ENCODE data around the gene HGS. TPM values are rescaled to one million over a fixed set of nuclear protein-coding genes. Genes with fewer than 3 reads are reported as not detected.

HGS gene
- total and polyA plus RNA-seq, 2 of the 13 experiments (the other 11 are each of a cell fraction or from before 2014, with no cell fraction given) = 73.3 to 78.1 TPM

DNA sequence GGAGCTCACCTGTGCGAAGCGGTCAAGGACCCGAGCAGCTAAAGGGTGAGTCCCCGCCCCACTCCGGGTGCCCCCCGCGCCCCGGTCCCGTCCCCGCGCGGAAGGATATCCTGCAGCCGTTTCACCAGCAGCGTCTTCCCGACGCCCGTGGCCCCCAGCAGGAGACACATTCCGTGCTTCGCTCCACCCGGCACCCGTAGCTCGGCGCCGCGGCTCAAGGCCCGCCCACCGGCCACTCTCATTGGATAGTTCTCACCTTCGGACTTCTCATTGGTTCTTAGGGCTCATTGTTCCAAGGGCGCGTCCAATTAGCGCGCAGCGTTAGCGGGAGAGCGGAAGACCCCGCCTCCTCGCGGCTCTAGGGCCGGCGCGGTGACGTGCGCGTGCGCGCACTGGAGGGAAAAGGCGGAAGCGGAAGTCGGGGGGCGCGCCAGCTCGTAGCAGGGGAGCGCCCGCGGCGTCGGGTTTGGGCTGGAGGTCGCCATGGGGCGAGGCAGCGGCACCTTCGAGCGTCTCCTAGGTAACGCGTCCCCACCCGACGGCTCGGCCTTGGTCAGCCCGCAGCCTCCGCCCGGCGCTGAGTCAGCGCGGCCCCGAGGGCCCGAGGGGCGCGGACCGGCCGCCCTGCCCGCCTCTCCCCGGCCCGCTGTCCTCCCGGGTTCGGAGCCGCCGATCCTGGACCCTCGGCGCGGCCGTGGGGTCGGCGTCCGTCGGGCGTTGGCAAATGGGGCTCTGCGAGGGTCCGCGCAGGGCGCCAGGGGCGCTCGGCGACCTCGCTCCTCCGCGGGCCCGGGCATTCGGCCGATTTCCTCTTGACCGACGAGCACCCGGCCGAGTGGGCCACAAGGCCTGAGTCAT is at the start of gene HGS, which contains the start of gene ARL16 (continued):
- TF ChIP-seq EP300 (IDR thresholded peaks at IDR 0.05; ENCODE audit: low read depth in 2 of 2, low read length in 2 of 2) (no peak), EP300 (CRISPR knock-in tag; IDR thresholded peaks at IDR 0.05; ENCODE audit: borderline replicate concordance) (no peak), MIER2 (CRISPR knock-in tag; IDR thresholded peaks at IDR 0.05) (no peak), NFE2 (CRISPR knock-in tag; IDR thresholded peaks at IDR 0.05) (no peak), ZNF747 (CRISPR knock-in tag; IDR thresholded peaks at IDR 0.05; ENCODE audit: borderline replicate concordance) (peak; percentile 4; the same call in 1 of the 2 replicates), ZNF549 (CRISPR knock-in tag; IDR thresholded peaks at IDR 0.05) (0 out of 2 replicates have a peak, but pooled peaks have one; percentile 61), LCORL (IDR thresholded peaks at IDR 0.05) (no peak), LCORL (CRISPR knock-in tag; IDR thresholded peaks at IDR 0.05) (peak; percentile 29; the same call in 1 of the 2 replicates), KDM3A (CRISPR knock-in tag; IDR thresholded peaks at IDR 0.05; ENCODE audit: low read depth) (no peak), MED8 (CRISPR knock-in tag; IDR thresholded peaks at IDR 0.05; ENCODE audit: insufficient replicate concordance) (peak; percentile 64), BRD4 (CRISPR knock-in tag; IDR thresholded peaks at IDR 0.05) (peak; percentile 66; the same call in 1 of the 2 replicates), TSC22D2 (CRISPR knock-in tag; IDR thresholded peaks at IDR 0.05; ENCODE audit: borderline replicate concordance) (0 out of 2 replicates have a peak, but pooled peaks have one; percentile 17), EEA1 (CRISPR knock-in tag; IDR thresholded peaks at IDR 0.05; ENCODE audit: borderline replicate concordance) (peak; percentile 81; the same call in 1 of the 2 replicates), TEAD2 (CRISPR knock-in tag; IDR thresholded peaks at IDR 0.05) (no peak), ZNF556 (CRISPR knock-in tag; IDR thresholded peaks at IDR 0.05; ENCODE audit: borderline replicate concordance) (0 out of 2 replicates have a peak, but pooled peaks have one; percentile 48), ZNF816 (CRISPR knock-in tag; IDR thresholded peaks at IDR 0.05; ENCODE audit: borderline replicate concordance) (0 out of 2 replicates have a peak, but pooled peaks have one; percentile 27), KMT2A (CRISPR knock-in tag; IDR thresholded peaks at IDR 0.05) (peak; percentile 82; the same call in 1 of the 2 replicates), ATRX (CRISPR knock-in tag; IDR thresholded peaks at IDR 0.05; ENCODE audit: borderline replicate concordance) (no peak), CHD4 (IDR thresholded peaks at IDR 0.05; ENCODE audit: borderline replicate concordance, low read length) (no peak)
- TF ChIP-seq, protein P1, sequence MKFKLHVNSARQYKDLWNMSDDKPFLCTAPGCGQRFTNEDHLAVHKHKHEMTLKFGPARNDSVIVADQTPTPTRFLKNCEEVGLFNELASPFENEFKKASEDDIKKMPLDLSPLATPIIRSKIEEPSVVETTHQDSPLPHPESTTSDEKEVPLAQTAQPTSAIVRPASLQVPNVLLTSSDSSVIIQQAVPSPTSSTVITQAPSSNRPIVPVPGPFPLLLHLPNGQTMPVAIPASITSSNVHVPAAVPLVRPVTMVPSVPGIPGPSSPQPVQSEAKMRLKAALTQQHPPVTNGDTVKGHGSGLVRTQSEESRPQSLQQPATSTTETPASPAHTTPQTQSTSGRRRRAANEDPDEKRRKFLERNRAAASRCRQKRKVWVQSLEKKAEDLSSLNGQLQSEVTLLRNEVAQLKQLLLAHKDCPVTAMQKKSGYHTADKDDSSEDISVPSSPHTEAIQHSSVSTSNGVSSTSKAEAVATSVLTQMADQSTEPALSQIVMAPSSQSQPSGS (CRISPR knock-in tag; IDR thresholded peaks at IDR 0.05) = peak; percentile 31; the same call in 1 of the 2 replicates
- TF ChIP-seq, protein P2, sequence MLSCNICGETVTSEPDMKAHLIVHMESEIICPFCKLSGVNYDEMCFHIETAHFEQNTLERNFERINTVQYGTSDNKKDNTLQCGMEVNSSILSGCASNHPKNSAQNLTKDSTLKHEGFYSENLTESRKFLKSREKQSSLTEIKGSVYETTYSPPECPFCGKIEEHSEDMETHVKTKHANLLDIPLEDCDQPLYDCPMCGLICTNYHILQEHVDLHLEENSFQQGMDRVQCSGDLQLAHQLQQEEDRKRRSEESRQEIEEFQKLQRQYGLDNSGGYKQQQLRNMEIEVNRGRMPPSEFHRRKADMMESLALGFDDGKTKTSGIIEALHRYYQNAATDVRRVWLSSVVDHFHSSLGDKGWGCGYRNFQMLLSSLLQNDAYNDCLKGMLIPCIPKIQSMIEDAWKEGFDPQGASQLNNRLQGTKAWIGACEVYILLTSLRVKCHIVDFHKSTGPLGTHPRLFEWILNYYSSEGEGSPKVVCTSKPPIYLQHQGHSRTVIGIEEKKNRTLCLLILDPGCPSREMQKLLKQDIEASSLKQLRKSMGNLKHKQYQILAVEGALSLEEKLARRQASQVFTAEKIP (CRISPR knock-in tag; IDR thresholded peaks at IDR 0.05; ENCODE audit: borderline replicate concordance) = no peak
- TF ChIP-seq, protein P3, sequence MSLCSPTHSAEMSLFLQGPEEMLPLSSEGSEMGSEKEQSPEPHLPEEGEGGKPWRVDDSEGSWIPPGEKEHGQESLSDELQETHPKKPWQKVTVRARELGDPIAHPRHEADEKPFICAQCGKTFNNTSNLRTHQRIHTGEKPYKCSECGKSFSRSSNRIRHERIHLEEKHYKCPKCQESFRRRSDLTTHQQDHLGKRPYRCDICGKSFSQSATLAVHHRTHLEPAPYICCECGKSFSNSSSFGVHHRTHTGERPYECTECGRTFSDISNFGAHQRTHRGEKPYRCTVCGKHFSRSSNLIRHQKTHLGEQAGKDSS (CRISPR knock-in tag; IDR thresholded peaks at IDR 0.05; ENCODE audit: borderline replicate concordance, low read depth) = 0 out of 2 replicates have a peak, but pooled peaks have one; percentile 10
- TF ChIP-seq, protein P4, sequence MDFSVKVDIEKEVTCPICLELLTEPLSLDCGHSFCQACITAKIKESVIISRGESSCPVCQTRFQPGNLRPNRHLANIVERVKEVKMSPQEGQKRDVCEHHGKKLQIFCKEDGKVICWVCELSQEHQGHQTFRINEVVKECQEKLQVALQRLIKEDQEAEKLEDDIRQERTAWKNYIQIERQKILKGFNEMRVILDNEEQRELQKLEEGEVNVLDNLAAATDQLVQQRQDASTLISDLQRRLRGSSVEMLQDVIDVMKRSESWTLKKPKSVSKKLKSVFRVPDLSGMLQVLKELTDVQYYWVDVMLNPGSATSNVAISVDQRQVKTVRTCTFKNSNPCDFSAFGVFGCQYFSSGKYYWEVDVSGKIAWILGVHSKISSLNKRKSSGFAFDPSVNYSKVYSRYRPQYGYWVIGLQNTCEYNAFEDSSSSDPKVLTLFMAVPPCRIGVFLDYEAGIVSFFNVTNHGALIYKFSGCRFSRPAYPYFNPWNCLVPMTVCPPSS (IDR thresholded peaks at IDR 0.05) = no peak
- TF ChIP-seq, protein P5, sequence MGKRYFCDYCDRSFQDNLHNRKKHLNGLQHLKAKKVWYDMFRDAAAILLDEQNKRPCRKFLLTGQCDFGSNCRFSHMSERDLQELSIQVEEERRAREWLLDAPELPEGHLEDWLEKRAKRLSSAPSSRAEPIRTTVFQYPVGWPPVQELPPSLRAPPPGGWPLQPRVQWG (CRISPR knock-in tag; IDR thresholded peaks at IDR 0.05; ENCODE audit: borderline replicate concordance, low read depth) = no peak
